Renal cortex interstitium (tissue), 15 donors: ENCODE data around the gene GALP. TPM values are rescaled to one million over a fixed set of nuclear protein-coding genes. Genes with fewer than 3 reads are reported as not detected.

Source experiments
- DNase-seq, 11 donors: peaks; one replicate each; pipeline ENCODE4 v3.0.0-alpha.2; 2013; ENCODE audit warnings: low read depth in 9 of 11, low spot score in 4 of 11; ENCODE audit errors: extremely low read depth in 1 of 11
- long read RNA-seq, 16 experiments: transcript quantifications; one replicate each; lab custom pipeline, GENCODE V29; 2026
- polyA plus RNA-seq, 3 donors: library from polyadenylated mRNA; unstranded; fragments of 120-200 nt; gene quantifications; one replicate each; pipeline ENCODE4 v1.2.1, GENCODE V29; 2013; ENCODE audit not compliant: insufficient read length in 3 of 3

GALP gene
- not detected for polyA plus RNA-seq
- long read RNA-seq, donor 1, result 0 reads
- long read RNA-seq, donor 2, result 0 reads
- long read RNA-seq, donor 3, result 0 reads
- long read RNA-seq, donor 4, result 0 reads
- long read RNA-seq, donor 5, result 0 reads
- long read RNA-seq, donor 6, result 0 reads
- long read RNA-seq, donor 7, result 0 reads
- long read RNA-seq, donor 8, result 0 reads
- long read RNA-seq, donor 9, result 0 reads
- long read RNA-seq, donor 10, result 0 reads
- long read RNA-seq, donor 11, result 0 reads
- long read RNA-seq, donor 12, result 0 reads
- long read RNA-seq, donor 13, result 0 reads
- long read RNA-seq, donor 14, result 0 reads
- long read RNA-seq, donor 15, result 0 reads
- long read RNA-seq, donor 16, result 0 reads

DNA sequence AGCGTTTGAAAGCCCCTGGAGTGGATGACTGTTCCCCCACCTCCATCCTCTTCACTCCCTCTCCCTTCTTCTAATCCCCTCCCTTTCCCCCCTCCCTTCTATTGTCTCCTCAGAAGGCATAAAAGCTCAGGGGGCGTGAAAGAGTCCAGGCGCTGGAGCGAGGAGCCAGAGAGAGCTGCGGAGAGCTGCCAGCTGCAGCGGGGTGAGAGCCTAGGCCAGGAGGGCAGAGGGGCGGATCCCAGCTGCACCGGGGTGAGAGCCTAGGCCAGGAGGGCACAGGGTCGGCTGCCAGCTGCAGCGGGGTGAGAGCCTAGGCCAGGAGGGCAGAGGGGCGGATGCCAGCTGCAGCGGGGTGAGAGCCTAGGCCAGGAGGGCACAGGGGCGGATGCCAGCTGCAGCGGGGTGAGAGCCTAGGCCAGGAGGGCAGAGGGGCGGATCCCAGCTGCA lies at the start of gene GALP:
Gene GALP, plus strand, starts transcription at position 148 of the 447 bp plus-strand sequence. CDS start 1,101 bp downstream, outside the sequence.
- peak in 2 of 11 donors; percentile 11 to 13 for DNase-seq

DNA sequence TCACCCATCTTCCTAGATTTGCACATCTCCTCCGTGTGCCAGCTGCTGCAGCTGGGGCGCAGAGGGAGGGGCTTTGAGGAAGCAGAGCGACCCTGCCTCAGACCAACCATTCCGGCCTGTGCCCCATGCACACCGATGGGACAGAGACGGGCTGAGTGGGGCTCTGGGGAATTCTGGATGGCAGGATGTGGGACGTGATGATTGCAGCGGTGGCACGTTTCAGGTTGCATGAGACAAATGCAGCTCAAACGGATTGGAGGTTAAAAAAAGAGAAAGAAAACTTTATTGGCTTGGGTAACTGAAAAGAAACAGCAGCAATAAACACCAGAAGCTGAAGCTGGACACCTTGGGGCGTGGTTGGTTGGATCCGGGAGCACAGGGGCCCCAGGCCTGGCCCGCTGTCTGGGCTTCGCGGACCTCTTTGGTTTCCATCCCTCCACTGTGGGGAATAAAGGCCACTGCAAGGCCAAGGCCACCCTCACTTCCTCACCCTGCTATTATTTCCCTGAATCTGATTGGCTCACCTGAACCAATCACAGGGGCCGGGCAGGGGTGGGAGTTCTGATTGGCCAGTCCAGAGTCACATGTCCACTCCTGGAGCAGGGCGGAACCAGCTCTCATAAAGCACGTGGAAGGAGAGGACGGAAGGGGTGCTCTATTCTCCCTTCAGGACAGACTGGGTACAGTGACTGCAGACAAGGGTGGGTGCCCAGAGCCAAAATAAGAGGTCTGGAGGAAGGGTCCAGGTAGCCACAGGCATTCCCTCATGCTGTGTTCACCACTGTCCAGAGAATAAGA lies 48.6 kb upstream of the GALP start:
- no peak for DNase-seq

DNA sequence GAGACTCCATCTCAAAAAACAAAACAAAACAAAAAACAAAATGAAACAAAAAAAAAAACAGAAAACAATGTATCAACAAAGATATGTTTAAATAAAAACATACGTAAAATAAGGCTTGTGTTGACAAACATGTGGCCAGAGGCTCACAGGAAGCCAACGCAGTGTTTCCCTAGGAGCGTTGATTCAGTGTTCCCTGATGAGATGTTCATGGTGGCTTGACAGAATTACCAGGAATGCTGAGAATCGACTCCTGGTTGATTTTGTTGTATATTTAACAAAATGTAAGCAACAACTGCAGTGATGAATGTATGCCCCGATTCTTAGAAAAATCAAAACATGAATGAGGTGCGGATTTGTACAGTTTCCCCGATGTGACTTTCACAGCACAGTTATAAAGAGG lies 45.8 kb upstream of the GALP start:
- DNase-seq, result no peak

DNA sequence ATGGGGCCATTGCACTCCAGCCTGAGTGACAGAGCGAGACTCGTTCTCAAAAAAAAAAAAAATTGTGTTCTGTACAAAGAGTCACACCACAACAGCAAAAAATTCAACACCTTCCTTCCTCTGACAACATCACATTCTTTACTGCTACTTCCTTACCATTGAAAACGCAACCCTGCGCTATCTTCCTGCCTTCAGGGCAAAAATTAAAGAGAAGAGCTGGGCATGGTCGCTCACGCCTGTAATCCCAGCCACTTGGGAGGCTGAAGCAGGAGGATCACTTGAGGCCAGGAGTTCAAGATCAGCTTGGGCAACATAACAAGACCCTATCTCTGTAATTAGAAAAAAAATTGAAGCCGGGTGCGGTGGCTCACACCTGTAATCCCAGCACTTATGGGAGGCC lies 44.2 kb upstream of the GALP start:
- DNase-seq, result no peak

DNA sequence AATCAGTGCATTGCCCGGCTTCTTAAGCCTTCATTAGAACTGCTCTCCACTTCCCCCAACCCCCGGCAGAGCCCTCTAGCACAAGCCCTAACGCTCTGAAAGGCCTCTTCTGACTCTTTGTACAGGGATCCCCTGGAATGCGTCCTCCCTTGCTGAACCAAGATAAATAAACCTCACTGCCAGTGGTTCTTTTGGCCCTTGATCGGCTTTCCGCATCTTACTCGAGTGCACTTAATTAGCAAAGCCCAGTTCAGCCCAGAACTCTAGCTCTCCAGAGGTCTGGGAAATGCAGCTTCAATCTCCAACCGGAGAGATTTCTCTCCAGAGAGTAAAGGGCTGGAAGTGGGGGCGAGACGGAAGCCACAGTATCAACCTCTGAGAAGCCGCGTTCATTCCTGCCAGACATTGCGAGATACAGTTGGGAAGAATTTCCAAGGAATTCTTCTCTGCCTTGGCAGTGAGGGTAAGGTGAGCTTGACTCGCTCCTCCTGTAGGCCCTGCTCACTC lies 43.4 kb upstream of the GALP start:
- DNase-seq, result peak in 3 of 11 donors; percentile 49 to 71 (median 54)

DNA sequence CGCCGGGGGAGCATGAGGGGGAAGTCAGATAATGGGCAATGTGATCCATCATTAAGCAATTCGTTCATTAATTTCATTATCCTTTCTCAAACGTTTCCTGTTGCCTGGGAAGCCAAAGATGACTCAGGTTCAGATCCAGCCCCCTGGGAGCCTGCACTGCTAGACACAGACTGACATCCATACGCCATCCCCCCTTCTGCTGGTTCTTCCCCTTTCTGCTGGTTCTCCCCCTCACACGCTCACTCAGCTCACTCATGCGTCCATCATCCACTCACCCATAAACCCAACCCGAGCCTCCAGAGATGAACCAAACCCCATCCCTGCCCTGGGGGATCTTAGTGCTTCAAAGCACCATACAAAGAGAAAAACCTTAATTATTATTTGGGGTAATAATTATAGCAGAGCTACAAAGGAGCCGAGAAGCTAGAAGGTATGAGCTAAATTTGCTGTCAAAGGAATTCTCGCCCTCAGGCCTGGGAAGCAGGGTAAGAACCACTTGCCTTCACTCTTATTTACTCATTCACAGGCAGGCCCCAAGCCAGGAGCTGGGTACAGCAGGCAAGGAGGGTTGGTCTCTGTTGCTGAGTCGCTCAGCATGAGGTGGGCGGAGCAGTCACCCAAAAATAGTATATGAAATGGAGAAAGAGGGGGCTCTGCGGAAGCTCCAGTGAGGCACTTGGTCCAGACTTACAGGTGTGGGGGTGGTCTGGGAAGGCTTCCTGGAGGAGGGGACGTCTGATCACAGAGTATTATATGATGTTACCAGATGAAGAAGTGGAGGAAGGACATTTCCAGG lies 41.8 kb upstream of the GALP start:
- no peak for DNase-seq

DNA sequence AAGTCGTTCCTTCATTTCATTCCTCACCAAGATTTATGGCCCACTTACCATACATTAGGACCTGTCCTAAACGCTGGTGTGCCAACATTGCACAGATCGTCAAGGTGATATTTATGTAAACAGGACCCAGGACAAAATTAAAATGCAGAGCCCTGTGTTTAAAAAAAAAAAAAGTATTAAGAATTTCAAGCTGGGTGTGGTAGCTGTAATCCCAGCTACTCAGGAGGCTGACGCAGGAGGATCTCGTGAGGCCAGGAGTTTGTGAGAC lies 41.2 kb upstream of the GALP start:
- no peak for DNase-seq

DNA sequence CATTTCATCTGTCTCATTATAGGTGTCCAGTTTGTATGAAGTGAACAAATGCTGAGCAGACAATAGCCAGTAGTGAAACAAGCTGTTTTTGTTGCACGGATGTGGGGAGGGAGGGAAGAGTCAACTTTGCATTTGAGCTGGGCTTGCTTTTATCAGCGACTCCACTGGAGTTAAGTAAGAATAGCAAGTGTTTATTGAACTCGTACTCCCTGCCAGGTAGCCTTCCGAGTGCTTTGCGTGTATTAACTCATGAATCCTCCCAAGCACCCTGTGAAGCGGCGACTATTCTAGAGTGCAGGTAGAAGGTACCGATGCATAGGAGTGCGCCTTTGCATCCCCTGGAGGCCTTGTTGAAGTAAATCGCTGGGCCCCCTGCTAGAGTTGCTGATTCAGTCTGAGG lies 39.4 kb upstream of the GALP start:
- no peak for DNase-seq

DNA sequence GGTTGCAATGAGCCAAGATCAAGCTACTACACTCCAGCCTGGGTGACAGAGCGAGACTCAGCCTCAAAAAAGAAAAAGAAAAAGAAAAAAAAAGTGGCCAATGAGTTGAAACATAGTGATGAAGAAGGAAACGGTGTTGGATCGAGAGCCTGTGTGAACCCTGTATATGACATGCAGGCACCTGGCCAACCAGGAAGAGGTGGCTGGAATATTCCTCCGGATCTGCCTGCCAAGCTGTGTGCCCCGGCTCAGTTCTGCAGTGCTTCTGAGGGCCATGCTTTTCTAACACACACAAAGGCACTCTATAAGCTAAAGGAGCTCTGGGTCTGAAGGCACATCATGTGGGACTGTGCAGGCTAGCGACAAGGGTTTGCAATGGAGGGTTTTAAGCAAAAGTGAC lies 38.4 kb upstream of the GALP start:
- no peak for DNase-seq

DNA sequence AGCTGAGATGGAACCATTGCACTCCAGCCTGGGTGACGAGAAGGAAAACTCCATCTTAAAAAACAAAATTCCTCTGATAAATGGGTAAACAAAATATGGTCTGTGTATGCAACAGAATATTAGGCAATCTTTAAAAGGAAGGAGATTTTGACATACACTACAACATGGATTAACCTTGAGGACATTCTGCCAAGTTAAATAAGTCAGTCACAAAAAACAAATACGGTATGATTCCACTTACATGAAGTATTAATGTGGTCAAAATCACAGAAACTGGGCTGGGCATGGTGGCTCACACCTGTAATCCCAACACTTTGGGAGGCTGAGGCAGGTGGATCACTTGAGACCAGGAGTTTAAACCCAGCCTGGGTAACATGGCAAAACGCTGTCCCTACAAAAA lies 37.7 kb upstream of the GALP start:
- DNase-seq, result no peak

DNA sequence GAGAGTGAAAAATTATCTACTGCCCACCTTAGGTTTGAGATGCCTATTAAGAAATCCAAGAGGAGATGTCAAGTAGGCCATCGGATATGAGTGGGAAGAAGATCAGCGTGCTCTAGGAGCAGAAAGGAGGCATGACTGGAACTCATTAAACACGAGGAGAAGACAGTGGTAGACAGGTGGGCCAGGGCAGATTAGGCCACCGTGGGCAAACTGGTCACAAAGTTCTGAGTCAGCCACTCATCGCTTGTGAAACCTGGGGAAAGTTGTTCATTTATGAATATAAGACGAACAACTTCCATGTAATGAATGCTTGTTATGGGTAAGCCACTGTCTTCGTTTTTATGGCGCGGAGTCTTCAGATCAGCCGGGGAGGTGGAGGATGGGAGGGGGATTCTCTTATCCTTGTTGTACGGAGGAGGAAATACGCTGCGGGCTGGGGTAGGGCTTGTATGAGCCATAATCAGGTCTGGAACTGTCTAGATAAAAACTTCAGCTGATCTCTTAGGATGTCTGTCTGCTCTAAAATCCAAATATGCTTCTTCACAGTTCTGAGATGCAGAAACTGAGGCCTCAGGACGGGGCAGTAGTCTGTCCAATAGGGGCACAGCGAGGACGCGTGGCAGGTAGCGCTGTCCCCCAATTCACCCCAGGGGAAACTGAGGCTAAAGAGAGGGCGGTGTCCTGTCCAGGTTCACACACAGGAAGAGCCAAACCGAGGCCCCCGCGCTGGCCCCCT lies 35.8 kb upstream of the GALP start:
- DNase-seq, result no peak

DNA sequence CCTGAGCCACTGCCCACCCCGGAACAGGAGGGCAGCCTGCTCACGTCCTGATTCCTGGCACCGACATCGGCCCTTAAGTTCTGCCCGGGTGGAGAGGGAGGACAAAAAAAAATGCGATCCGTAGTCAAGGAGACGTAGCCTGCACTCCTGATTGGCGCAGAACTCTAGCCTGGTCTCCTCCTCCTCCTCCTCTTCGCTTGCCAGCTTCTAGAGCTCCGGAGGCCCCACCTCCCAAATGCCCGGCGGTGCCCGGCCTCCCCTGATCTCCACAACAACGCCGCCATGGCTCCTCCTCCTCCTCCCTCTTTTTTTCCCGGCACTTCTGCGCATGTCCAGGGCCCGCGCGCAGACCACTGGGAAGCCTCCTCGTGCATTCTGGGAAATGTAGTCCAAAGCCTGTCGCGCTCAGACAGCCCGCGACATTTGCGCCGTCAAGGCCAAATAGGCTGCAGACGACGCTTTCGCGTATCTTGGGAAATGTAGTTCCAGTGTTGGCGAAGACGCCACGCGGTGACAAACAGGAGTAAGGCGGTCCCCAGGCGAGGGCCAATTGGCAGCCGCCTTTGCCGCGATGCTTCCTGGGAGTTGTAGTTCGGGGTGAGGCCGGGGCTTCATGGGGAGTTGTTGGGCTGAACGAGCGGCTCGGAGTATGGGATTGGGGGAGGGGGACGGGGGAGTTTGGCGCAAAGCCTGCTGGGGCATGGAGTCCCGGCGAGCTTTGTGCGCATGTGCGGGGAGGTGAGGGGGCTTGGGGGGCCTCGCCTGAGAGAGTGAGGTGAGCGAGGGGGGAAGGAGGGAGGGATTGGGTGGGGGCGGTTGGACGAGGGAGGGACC lies 35.0 kb upstream of the GALP start, which contains the start of gene ZNF444:
Gene ZNF444, plus strand, starts transcription at position 705 of the 834 bp plus-strand sequence. CDS start 5,625 bp downstream, outside the sequence.
- peak; percentile 97 to 99 (median 99) for DNase-seq

DNA sequence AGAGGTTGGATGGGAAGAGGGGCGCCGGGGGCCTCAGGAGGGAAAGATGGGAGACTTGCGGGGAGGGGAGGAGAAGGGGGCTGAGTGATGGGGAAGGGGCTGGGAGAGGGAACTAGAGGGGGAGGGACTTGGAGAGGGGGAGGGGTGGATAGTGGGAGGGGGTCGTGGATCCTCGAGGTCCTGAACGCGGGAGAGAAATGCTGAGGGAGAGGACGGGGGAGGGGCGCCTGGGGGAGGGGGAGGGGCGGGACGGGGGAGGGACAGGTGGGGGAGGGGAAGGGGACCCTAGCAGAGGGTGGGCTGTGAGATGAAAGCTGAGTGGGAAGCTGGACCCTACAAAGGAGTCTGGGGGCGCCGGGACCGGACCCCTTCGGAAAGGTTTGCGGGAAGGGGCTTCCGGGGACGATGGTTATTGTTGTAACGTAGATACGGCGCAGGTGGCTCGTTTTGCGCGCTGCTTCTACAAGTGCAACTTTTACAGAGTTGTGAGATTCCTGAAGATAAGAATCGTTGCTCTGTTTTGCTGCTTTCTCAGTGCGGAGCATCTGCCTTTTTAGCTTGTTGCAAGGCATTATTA lies 34.3 kb upstream of the GALP start:
- DNase-seq, result no peak

DNA sequence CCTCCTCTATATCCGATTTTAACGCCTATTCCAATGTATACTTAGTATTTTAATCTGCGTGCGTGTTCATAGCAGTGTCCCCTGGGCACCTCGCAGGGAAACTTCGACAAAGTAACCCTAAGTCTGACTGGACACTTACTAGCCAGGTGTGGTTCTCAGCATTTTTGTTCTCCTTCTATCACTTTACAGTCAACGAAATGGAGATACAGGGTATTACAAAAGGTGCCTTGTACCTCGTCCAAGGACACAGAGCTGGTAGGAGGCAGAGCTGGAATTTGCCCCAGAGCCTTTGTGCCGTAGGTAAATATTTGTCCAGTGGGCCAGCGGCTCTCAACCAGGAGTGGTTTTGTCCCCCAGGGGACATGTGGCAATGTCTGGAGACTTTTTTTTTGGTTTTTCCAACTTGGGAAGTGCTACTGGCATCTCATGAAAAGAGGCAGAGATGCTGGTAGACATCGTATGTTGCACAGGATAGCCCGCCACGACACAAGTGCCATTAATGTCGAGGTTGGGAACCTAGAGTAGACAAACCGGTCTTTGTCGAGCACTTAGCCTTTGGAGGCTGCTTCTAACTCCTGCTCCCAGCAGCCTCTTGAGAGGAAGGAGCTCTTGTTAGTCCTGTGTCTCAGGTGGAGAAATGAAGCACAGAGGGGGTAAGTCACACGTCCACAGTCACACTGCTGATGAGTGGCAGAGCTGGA lies 33.6 kb upstream of the GALP start:
- DNase-seq, result no peak

DNA sequence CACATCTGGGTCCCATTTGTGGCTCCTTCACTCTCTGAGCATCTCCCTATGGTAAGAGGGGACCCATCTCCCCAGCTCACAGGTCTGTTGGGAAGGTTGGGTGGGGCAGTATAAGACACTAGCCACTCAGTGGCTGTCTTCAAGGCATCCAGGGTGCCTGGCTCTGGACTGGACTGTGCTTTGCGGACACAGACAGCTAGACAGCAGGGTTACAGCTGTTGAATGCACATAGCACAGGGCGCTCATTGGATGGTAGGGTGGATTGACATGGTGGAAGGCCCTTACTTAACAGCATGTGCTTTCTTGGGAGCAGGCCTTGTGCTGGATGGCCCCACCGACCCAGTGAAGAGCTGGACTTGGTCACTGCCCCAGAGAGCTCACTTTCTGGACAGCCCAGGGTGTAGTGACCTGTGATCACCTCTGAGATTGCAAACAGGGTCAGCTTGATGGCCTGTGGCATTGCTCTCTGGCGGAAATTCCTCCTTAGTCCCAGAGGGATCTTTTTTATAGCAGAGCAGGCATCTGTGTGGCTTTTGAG lies 32.8 kb upstream of the GALP start:
- DNase-seq, result no peak

DNA sequence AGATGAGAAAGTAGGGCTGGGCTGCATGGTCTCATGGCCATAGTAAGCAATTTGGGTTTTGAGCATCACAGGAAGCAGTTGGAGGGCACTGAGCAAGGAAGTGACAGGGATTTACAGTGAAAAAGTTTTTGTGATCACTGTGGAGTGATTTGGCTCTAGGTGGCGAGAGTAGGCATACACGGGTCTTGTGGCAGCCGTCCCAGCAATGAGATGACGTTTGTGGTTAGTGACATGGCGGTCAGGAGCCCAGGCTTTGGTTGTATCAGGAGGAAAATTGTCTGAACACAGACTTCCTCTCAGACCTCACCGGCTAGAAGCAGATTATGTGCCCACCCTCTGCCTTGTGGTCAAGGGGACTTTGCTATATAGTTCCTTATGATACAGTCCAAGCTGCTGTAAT lies 31.4 kb upstream of the GALP start:
- DNase-seq, result no peak

DNA sequence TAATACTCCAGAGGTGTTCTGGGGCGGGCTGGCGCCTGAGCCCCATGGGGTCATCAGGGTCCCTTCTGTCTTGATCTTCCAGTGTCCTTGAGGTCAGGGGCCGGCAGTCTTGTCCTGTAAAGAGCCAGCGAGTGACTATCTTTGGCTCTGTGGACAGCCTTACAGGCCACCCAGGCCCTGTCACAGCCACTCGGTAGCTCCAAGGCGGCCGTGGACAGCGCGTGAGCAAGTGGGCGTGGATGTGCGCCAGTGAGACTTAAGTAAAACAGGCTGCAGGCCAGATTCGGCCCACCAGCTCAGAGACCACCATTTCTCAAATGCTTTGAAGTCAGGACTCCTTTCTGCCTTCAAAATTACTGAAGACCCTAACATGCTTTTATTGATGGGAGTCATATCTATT lies 31.0 kb upstream of the GALP start:
- DNase-seq, result no peak
